Middle frontal gyrus (tissue), 1 donor: ENCODE measurements around the gene NCBP1.
A peak's percentile ranks its signal among the peaks of the same experiment; 100 is the strongest.
"Not testable (repeated sequence)": the region's sequence is repeated elsewhere in the genome, so short reads cannot be mapped to it uniquely, and the experiment has no call there.

Source experiments
- DNase-seq: peaks from one replicate; pipeline ENCODE4 v3.0.0-alpha.2; 2015; ENCODE audit warnings: low spot score; ENCODE audit errors: extremely low spot score

Gene NCBP1

DNA sequence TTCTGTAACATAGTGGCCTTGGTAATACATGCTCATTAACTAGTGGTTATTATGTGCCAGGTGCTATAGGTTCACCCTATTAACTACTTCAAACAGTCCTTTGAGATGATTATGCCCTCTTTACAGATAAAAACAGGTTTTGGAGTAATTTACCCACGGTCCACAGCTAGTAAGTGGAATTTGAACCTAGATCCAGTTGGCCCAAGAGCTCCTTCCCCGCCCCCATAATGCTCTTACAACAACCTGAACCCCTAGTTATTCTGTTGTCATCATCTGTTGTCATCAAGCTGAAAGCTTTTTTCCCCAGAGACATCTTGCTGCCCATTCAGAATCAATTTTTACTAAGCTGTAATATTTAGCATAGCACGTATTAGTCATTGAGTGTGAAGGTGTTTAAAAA is 40.3 kb downstream of the NCBP1 start:
- no peak for DNase-seq

DNA sequence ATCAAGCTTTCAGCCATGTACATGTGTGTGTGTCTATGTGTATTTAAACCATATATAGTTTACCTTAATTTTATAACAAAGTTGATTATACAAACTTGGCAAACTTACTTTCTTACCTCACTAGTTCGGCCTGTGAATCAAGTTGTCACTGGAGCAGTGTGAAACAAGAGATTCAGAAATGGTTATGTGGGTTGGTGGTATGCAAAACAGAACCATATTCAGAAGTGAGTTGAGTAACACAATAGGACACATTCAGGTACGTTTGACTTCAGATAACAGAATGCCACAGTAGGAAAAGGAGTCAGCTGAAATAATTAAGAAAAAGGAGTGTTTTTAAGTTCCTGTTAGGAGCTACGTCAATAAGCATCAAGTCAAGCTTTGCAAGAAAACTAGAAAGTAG is 42.0 kb downstream of the NCBP1 start:
- no peak for DNase-seq

DNA sequence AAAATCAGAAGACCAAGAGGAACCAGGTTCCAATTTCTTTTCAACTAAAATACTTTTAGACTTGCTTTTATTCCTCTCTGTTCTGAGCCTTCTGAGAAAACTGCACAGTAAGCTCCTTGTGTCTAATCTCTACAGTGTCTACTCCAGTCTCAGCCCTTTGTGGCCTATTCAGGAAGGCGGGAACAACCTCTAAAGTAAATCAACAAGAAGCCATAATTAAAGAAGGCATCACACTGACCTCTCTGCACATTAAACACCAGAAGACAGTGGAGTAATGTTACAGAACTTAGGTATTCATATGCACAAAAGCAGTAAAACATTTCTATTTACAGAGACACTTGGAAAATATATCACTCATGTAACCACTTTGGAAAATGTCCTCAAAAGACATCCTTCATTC is 48.6 kb downstream of the NCBP1 start:
- no peak for DNase-seq

DNA sequence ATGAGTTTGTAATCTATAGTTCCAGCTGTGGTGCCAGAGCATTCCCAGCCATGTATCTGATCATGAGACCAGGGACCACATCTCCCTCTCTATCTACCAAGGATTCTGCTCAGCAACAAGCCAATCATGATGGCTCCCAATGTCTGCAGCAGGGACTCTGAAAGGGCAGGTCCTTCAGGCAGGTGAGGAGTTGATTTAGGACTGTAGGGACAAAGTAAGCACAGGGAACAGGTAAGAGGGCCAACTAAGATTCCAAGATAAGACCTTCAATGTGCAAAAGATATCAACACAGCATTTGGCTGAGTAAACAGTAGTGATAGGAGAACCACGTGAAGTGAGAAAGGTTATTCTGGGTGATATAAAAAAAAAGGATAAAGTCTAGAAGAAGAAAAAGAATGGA is 55.0 kb downstream of the NCBP1 start:
- no peak for DNase-seq

DNA sequence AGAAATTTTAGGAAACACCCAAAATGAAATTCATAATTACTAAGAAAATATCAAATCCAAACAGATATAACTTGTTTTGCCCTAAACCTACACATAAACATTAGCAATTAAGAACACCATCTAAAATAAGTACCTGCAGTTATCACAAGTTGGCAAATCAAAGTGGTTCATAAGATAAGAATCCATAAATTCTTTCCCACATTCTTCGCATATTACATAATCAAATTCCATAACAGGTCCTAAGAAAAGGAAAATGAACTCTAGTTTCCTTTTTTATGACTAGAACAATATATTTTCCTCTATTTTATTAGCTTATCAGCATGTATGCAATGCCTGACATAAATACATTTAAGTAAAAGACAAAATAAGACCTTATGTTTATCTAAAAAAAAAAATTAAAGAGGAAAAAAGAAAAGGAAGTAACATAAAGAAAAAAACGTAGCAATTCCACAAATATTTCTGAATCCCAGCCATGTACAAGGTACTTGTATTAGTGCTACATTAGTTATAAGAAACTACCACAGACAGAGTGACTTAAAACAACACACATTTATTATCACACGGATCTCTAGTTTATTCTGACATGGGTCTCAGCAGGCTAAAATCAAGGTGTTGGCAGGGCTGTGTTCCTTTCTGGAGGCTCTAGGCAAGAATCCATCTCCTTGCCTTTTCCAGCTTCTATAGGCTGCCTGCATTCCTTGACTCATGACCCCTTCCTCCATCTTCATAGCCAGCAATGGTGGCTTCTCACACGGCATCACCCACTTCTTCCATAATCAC is 56.0 kb downstream of the NCBP1 start:
- DNase-seq = no peak

DNA sequence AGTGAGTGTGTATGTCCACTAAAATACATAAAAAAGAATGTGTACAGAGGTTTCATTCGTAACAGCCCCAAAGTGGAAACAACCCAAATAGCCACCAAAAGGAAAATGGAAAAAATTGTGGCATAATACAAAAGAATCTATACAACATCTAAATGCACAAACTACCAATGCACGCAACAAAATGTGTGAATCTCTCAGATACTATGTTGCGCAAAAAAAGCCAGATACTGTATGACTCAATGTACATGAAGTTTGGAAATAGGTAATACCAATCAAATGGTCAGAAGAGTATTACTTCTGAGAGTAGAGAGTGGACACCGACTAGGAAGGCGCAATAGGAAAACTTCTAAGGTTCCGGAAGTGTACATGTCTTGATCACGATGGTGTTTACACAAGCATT is 61.1 kb downstream of the NCBP1 start:
- DNase-seq = no peak

DNA sequence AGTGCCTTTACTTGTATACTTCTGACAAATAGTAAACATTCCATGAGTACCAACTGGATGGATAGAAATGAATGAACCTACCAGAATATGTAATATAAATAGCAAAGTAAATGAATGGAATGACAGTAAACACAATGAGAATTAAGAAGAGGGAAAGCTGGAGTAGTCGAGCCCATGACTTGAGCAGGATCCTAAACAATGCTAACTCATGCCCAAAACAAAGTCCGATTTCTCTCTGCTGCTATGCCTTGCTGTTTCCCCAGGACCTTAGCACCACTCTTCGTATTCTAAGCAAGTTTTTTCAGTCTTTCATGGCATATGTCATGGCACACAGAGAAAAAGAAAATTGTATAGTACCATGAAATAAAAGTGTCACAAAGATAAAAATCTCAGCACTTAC is 61.8 kb downstream of the NCBP1 start:
- no peak for DNase-seq

DNA sequence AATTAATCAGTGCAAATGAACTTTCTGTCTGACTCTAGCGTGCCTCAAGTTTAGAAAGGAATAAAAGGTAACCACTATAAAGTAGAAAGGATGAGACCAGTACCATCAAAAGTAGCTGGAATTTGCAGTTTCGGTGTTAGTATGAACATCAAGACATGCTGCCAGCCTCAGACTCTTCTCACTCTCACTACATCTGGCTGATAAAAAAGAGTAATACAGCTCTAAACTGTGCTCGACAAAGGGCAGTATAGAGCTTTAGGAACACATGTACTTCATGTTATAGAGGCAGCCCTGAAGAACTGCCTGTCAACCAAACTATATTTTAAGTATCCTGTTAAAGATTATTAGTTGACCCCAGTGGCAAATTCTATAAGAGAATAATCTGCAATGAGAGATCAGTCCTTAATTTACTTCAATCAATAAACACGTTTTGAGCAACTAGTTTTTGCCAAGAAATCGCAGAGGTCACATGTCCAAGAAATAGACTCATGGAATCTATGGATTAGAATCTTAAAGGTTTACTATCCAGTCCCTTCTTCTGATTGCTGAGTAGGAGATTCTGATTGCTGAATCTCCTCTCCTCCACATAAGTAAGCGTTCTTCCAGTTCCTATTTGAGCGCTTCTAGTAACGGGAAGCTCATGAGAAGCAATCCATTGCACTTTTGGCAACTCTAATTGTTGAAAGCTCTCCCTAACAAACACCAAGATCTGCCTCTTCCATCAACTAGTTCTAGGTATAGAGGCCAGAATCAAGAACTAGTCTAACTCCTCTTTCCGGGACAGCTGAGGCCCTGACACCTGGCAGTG is 62.6 kb downstream of the NCBP1 start:
- DNase-seq = no peak

DNA sequence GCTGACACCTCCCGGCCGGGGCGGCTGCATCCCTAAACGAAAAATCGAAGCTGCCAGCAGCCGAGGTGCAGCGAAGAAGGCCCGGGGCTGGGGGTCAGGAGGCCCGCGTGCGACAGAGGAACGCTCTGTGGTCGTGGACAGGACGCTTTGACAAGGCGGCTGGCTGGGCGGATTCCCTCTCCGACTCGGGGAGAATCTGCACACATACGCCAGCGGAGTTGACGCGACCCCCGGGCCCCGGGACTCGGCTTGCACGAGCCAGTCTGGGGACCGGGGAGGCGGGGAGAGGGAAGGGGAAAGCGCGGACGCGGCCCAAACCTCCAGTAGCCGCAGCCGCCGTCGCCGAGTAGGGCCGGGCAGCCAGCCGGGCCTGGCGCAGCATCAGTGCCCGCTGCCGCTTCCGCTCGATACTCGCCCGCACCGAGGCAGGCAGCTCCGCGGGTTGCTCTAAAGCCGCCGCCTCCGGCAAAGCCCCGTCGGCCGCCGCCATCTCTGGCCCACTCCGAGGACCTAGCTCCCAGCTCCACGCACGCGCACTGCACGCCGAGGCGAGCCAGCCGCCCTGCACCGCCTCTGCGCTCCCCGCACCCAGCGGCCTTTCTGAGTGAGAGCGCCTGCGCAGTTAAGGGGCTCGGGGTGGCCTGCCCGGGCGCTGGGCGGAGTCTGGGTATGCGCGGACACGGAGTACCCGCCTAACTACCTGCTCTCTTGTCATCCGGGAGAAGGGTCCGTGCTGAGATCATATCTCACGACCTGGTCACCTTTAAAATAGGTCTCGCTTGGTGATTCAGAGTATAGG is 63.4 kb downstream of the NCBP1 start, which contains the start of gene XPA:
XPA (minus strand) TSS at position 538 of the 799 bp plus-strand sequence; CDS start at position 490, 48 bp downstream.
- DNase-seq = peak; percentile 96

DNA sequence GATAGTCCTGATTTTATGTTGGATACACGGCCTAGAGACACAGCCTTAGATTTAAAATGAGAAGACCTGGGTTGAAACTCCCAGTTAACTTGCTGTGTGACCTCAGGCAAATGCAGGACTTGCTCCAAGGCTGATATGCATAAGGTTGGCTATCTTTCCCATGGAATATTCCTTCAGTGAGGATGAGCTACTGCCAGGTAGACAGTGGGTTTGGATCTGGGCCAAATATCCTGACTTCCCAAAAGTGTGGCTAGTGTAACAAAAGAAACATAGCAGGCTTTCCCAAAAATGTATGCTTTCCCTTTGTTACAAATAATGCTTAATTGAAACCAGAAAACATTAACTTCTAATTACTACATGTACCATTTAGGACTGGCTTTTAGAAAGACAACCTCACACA is 64.2 kb downstream of the NCBP1 start:
- DNase-seq = no peak

DNA sequence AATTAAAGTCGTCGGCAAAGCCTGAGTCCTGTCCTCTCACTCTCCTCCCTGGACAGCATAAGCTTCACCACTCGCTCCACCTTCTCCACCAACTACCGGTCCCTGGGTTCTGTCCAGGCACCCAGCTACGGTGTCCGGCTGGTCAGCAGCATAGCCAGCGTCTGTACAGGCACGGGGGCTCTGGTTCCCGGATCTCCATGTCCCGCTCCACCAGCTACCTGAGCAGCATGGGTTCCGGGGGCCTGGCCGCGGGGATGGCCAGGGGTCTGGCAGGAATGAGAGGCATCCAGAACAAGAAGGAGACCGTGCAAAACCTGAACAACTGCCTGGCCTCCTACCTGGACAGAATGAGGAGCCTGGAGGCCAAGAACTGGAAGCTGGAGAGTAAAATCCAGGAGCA is 65.2 kb downstream of the NCBP1 start:
- DNase-seq = no peak

DNA sequence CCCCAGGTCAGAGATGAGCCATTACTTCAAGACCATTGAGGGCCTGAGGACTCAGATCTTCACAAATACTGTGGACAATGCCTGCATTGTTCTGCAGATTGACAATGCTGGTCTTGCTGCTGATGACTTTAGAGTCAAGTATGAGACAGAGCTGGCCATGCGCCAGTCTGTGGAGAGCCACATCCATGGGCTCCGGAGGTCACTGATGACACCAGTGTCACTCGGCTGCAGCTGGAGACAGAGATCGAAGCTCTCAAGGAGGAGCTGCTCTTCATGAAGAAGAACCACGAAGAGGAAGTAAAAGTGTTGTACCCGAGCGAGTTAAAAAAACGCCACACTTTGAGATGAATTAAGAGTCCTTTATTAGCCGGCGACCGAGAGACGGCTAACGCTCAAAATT is 65.7 kb downstream of the NCBP1 start:
- DNase-seq = not testable (repeated sequence)

DNA sequence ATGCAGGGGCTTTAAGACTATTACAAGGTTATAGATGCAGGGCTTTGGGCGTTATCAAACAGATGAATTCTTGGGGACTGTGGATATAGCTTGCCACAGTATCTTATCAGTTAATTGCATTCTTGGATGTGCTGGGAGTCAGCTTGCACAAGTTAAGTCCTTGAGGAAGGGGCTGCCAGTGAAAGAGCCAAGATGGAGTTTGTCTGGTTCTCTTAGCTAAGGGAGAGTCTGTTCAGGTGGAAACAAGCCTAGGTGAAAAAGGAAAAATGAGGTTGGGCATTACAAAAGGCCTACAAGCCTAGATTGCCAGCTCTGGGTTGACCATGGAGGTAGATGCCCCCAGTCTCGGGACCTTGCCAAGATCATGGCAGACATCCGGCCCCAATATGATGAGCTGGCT is 66.2 kb downstream of the NCBP1 start:
- DNase-seq = not testable (repeated sequence)

DNA sequence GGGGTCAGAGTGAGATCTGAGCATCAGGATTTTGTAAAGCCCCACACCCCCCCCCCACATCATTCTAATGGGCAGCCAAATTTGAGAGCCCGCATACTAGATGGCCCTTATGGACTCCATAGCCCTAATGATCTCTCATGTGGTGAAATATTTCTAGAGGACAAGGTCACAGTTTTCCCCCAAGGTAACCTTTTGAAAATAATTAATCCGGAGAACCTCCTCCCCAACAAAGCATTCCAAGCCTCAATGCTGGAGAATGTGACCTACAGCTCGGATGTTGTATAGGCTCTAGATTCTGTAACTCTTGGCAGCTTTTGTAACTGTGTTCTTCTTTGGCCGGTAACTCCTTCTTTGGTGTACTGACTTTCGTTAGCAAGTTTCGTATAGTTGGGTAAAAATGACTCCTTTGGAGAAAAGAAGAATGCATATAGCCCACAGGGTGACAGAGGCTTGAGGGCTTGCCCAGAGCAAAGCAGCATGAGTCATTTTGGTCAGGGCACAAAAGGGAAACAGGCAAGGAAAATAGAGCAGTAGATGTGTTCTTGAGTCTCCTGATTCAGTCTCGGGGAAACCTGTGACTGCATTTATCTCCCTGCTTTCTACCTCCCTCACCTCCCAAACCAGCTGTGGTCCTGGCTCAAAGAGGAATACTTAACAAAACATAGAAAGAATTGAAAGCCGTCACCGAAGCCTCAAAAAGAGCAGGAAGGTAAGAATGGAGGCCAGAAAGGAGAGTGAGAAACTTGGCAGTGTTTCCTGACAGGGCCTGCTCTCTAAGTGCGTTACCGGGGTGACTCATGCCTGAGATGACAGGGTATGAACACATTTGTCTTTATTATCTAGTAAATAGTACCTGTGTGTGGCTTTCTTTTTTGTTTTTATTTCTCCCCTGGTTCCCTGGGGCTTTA is 70.1 kb downstream of the NCBP1 start:
- DNase-seq = no peak

DNA sequence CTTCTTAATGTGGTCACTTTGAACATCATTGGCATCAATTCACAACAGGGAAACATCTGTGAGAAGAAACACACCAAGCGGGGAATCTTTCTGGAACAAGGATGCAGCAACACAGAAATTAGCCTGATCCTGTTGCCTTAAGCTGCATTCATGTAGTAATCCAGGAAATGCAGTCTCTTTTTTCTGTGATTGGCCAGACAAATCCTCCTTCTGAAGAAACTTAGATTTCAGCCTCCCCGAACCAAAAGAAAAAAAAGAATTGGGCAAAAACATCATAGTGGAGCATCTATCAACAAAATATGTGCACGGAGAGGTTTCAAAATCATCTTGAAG is 70.7 kb downstream of the NCBP1 start:
- DNase-seq = no peak

DNA sequence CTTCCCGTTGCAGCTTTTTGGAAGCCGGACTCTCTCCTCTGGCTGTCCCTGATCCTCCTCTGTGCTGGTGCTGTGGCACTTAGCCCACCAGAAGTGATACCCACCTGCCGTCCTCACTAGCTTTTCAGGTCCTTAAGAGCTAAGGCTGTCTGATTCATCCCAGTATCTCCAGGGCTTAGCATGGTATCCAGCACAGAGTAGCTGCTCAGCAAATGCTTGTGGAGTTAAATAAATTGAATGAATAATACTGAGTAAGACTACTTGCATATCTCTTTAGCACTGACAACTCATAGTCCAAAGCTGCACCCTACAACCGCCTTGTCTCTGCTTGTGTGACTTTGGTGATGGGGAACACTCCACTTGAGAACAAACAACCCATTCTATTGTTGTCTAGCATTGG is 71.2 kb downstream of the NCBP1 start:
- no peak for DNase-seq

DNA sequence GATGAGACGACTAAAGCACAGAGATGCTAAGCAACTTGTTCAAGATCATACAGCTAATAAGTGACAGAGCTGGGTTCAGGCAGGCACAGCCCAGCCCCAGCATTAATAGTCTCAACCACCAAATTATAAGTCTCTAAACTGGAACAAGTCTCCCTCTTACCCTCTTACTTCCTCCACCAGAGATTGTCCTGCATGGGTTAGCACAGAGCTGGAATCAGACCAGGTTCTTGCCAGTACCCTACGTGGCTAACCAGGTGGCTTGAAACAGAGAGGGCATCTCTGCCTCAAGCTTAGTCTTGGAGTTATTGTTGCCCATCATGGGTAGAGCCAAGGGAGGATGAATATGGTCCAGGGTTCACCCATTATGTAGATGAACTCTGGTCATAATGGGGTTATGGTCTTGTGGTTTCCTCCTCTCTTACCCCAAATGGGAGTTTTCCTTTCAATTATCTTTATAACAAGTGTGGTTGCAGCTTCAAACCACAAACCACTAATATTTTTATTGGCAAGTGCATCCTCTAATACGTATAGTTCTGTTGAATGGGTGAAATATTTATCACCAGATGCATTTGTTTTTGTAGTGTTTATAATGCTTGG is 71.8 kb downstream of the NCBP1 start:
- DNase-seq = no peak

DNA sequence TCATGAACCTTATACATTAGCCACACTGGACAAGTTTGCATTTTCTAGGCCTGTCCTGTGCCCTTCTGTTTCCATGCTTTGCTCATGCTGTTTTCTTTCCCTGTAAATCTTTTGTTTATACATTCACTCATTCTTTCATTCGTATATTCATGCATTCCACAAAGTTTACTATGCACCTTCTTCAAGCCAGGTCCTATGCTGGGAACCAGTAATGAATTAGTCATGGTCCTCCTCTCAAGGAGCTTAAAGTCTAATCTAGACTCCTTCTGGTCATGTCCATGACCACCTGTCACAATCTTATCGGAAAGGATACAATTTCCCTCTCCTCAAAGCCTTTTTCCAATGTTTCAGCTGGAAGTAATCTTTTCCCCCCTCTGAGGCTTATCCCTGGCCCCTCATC is 72.6 kb downstream of the NCBP1 start:
- DNase-seq = no peak

DNA sequence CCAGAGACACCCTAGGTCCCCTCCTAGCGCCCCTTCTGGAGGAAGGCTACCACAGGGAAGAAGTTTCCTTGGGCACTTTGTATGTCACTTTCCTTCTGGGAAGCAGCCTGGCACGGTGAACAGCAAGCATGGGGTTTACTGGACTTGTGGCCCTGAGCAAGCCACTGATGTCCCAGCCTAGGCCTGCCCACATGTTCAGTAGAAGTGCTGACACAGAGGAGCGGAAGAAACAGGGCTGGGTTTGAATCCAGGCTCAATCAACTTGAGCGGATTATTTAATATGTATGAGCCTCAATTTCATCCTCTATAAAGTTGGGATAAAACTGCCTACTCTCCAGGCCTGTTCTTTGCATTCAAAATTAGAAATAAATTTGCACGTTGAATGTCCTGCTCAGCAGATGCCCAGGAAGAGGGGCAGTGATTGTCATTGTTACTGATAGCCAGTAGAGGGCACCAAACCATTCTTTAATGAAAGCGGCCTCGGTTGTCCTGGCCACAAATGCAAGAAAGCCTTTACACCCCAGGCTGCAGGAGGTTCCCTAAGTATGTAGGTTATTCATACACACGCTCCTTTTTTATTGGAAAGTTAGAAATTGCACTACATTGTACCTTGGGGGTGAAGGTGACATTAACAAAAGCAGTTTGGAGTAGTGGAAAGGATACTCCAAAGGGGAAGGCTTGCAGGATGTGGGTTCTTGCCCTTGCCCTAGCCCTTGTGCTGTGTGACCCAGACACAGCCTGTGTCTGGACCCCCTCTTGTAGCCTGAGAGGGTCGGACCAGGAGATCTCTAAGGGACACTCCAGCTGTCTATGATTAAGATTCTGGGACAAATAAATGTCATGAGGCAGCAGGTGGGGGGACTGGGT is 77.0 kb downstream of the NCBP1 start:
- peak; percentile 39 for DNase-seq

DNA sequence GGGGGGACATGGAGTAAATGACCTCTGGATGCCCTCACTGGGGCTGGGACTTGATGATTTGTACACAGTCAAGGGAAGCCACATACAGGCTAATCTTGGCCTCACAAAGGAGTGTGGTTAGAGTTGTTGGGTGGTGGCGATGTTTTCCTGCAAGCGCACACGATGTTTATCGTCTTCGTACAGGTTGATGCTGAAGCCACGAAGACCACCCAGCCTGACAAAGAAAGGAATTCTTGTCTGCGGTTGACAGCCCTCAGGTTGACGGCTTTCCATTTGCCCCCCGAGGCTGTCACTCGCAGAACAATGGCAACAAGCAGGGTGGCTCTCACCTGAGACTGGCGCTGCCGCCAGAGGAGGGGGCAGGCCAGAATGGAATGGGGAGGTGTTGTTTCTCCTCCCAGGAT is 77.6 kb downstream of the NCBP1 start:
- no peak for DNase-seq
